Measurements from ENCODE around the gene SLC11A2. TPM values are rescaled to one million over a fixed set of nuclear protein-coding genes. Genes with fewer than 3 reads are reported as not detected.

Gene SLC11A2
- total RNA-seq, 1 donor from 2014 or later = 42.9 TPM

DNA sequence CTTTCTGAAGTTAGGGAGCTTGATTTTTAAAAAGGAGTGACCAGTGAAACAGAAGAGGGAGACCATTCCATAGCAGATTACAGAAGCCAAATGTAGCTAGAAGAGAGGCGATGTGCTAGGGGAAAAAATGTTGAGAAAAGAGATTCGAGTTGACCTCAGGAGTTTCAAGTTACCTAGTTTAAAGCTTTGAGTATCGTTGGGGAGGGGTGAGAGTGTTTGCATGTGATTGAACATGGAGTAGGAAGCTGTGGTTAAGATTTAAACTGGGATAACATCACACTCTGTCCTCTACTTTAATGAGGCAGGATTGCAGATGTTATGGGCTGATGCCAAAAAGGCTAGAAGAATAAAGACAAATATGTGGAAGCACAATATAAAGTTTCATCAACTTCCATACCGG is 25.6 kb upstream of the SLC11A2 start:
- Histone ChIP-seq H3K4me3 (ENCODE audit: low read depth, low read length) (no peak overlapping the region), H3K36me3 (ENCODE audit: control insufficient read depth, insufficient read depth, low read length) (peaks cover 5% of the 10 kb centered on the region), H3K27me3 (ENCODE audit: control insufficient read depth, insufficient read depth, low read length) (no peaks in the 10 kb centered on the region)
- TF ChIP-seq, protein P1, sequence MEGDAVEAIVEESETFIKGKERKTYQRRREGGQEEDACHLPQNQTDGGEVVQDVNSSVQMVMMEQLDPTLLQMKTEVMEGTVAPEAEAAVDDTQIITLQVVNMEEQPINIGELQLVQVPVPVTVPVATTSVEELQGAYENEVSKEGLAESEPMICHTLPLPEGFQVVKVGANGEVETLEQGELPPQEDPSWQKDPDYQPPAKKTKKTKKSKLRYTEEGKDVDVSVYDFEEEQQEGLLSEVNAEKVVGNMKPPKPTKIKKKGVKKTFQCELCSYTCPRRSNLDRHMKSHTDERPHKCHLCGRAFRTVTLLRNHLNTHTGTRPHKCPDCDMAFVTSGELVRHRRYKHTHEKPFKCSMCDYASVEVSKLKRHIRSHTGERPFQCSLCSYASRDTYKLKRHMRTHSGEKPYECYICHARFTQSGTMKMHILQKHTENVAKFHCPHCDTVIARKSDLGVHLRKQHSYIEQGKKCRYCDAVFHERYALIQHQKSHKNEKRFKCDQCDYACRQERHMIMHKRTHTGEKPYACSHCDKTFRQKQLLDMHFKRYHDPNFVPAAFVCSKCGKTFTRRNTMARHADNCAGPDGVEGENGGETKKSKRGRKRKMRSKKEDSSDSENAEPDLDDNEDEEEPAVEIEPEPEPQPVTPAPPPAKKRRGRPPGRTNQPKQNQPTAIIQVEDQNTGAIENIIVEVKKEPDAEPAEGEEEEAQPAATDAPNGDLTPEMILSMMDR (IDR thresholded peaks at IDR 0.05; ENCODE audit: insufficient read depth, low read length, severe bottlenecking) = no peak
- FAIRE-seq (no peak), DNase-seq (ENCODE audit: low read depth) (no peak)

- no peak for DNase-seq (ENCODE audit: low read depth)
- Histone ChIP-seq H3K4me3 (ENCODE audit: low read depth, low read length) (no peak overlapping the region), H3K36me3 (ENCODE audit: control insufficient read depth, insufficient read depth, low read length) (peaks cover 3% of the 10 kb centered on the region), H3K27me3 (ENCODE audit: control insufficient read depth, insufficient read depth, low read length) (no peaks in the 10 kb centered on the region)
- no peak for FAIRE-seq
- TF ChIP-seq, protein P1 (IDR thresholded peaks at IDR 0.05; ENCODE audit: insufficient read depth, low read length, severe bottlenecking) = no peak
Observed at GRCh38 chr12:51049525-51049924, 23.3 kb upstream of the SLC11A2 start.

DNA sequence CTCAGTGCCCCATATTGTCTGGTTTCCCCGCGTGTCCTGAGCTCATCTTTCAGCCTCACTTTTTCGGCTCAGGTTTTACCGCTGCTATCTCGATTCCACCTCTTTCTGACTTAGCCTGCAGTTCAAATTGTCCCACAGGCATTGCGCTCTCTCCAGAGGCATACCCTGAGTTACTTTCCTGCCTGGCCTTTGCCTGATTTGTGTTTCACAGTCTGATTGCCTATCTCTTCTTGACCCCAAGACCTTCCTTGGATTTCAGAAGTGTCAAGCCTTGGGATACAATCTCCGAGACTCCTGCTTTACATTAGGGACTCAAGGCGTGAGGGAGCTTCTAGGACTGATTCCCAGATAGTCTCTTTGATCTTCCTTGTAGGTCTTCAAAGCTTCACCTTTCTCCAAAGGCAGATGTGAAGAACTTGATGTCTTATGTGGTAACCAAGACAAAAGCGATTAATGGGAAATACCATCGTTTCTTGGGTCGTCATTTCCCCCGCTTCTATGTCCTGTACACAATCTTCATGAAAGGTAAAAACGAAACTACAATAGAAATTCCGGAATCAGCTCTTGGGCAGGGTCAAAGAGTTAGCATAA is 22.6 kb upstream of the SLC11A2 start:
- Histone ChIP-seq H3K36me3 (ENCODE audit: control insufficient read depth, insufficient read depth, low read length) (peaks cover 1% of the 10 kb centered on the region), H3K27me3 (ENCODE audit: control insufficient read depth, insufficient read depth, low read length) (no peaks in the 10 kb centered on the region), H3K4me3 (ENCODE audit: low read depth, low read length) (peak overlapping the region; percentile 59)
- DNase-seq (ENCODE audit: low read depth) = no peak
- no peak for FAIRE-seq
- TF ChIP-seq, protein P1 (IDR thresholded peaks at IDR 0.05; ENCODE audit: insufficient read depth, low read length, severe bottlenecking) = no peak

DNA sequence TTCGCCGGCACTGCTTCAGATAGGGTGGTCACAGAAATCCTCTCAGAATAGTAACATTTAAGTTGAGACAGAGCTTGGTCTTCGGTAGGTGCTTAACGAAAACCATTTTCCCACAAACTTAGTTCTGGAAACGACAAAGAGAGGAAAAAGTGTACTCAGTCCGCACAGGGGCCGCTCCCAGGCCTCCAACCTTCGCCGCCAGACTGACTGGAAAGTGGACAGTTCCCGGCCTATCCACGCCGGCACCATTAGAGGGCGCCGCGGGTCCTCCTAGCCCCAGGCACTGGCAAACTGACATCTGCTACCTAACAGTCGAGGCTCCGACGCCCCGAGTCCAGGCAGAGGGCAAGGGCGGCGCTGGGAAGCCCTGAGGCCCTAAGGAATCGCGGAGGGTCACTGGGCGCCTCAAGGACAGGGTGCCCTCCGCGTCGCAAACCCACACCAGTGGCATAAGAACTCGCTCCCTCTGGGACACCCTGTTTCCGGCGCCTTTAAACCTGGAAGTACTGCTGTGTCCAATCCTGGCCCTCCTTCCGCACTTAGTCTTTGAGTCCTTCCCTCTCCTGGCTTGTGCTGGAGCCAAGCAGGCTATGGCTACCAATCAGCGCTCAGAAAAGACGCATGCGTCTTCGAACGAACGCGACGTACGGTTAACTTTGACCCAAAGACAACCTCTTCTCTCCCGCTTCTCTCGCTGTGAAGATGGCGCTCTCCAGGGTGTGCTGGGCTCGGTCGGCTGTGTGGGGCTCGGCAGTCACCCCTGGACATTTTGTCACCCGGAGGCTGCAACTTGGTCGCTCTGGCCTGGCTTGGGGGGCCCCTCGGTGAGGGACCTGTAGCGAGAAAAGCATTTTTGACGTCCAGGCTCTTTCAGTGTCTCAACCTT is 21.7 kb upstream of the SLC11A2 start, which contains the start of gene LETMD1:
LETMD1 (plus strand) TSS at position 673 of the 886 bp plus-strand sequence; CDS start at position 703, 30 bp downstream.
- FAIRE-seq = peak; percentile 18
- H3K4me3 ChIP-seq (ENCODE audit: low read depth, low read length) = peak within 1 kb of the TSS; percentile 59
- peak; percentile 99 for DNase-seq (ENCODE audit: low read depth)
- no peaks in the 10 kb centered on the region for H3K27me3 ChIP-seq (ENCODE audit: control insufficient read depth, insufficient read depth, low read length)
- peaks cover 1% of the 10 kb centered on the region for H3K36me3 ChIP-seq (ENCODE audit: control insufficient read depth, insufficient read depth, low read length)
- TF ChIP-seq, protein P1 (IDR thresholded peaks at IDR 0.05; ENCODE audit: insufficient read depth, low read length, severe bottlenecking) = peak; percentile 97

- FAIRE-seq (no peak), DNase-seq (ENCODE audit: low read depth) (no peak)
- Histone ChIP-seq H3K27me3 (ENCODE audit: control insufficient read depth, insufficient read depth, low read length) (no peaks in the 10 kb centered on the region), H3K4me3 (ENCODE audit: low read depth, low read length) (no peak overlapping the region), H3K36me3 (ENCODE audit: control insufficient read depth, insufficient read depth, low read length) (no peaks in the 10 kb centered on the region)
- TF ChIP-seq, protein P1 (IDR thresholded peaks at IDR 0.05; ENCODE audit: insufficient read depth, low read length, severe bottlenecking) = no peak
Observed at GRCh38 chr12:51036279-51036678, 10.1 kb upstream of the SLC11A2 start.
